Measurements from ENCODE around the gene SAMD13.

- TF ChIP-seq CTCF (IDR thresholded peaks at IDR 0.05) (no peak), POLR2A (IDR thresholded peaks at IDR 0.05) (no peak)
Observed at GRCh38 chr1:84253036-84253435, 48.5 kb upstream of the SAMD13 start.
